Dermis lymphatic vessel endothelial cell (primary cell): ENCODE measurements around the gene NPIPB4. TPM values are rescaled to one million over a fixed set of nuclear protein-coding genes. Genes with fewer than 3 reads are reported as not detected.

ENCODE experiments used
- total RNA-seq: library from RNA; depleted of rRNA; stranded (reverse); fragments of >200 nt; gene quantifications from 2 replicates; pipeline ENCODE4 v1.2.1, GENCODE V29; 2014

The NPIPB4 gene
- total RNA-seq, result 22.0 and 23.1 TPM in 2 replicates

GRCh38 chr16:21857656-21858055 lies at the start of gene NPIPB4:
Gene NPIPB4 (minus strand): TSS chr16:21857756. CDS start chr16:21857378, 378 bp downstream.

Other genes starting within 250 kb of the NPIPB4 start
- not detected in 2 replicates for gene IGSF6, start 205.1 kb downstream of the NPIPB4 start, total RNA-seq
- gene OTOA, start 193.8 kb downstream of the NPIPB4 start, total RNA-seq, result under 0.01 and 0.09 TPM in 2 replicates
- 260 and 291 TPM in 2 replicates for gene UQCRC2, start 95.6 kb upstream of the NPIPB4 start, total RNA-seq
- gene PDZD9, start 143.4 kb upstream of the NPIPB4 start, total RNA-seq, result not detected in 2 replicates
- 12.7 and 12.8 TPM in 2 replicates for gene MOSMO, start 150.4 kb upstream of the NPIPB4 start, total RNA-seq
- not detected in 2 replicates for gene VWA3A, start 234.8 kb upstream of the NPIPB4 start, total RNA-seq